Amniotic stem cell (primary cell): ENCODE measurements around the gene NBPF11.
"Not testable (repeated sequence)": the region's sequence is repeated elsewhere in the genome, so short reads cannot be mapped to it uniquely, and the experiment has no call there.

ENCODE experiments used
- DNase-seq: peaks from one replicate; lab custom pipeline; 2025; lab: John Stamatoyannopoulos, UW

Gene NBPF11

GRCh38 chr1:148151911-148152656, at the start of gene NBPF11:
Gene NBPF11 (minus strand): TSS chr1:148152281. CDS start chr1:148127003, 25,278 bp downstream.
- peak; percentile 28 for DNase-seq

GRCh38 chr1:148197396-148197795, 45.3 kb upstream of the NBPF11 start:
- not testable (repeated sequence) for DNase-seq

DNA sequence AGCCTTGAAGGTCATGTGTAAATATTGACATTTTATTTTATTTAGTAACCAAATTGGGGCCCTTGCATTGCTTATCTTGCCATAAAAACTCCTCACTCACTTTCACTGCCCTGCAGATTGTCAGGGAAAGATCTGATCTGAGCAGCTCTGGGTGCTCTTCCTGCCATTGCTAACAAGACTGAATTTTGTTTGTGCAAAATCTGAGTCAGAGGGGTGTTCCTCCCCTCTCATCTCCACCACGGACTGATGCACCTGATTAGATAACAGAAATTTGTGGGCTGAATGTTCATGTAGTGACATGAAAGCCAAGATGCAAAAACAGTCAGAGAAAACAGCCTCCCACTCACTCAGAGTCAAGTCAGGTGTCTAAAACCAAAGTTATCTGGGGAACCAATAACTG, 44.9 kb upstream of the NBPF11 start:
- not testable (repeated sequence) for DNase-seq

DNA sequence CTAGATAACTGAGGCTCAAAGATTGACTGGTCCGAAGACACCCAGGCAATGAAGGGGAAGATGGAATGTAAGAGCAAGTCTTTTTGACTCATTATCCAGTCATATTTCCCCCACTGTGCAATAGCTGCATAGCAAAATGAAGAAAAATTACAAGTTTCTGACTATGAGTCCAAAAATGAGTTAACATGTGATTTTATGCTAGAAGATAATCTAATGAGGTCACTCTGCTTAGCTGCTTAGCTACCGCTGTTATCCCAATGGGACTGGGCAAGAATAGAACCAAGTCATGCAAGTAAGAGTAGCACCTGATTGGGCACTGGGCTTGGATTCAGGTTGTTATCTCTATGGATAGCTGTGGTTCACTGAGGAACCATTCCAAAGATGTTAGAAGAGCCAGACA, 43.0 kb upstream of the NBPF11 start:
- not testable (repeated sequence) for DNase-seq

DNA sequence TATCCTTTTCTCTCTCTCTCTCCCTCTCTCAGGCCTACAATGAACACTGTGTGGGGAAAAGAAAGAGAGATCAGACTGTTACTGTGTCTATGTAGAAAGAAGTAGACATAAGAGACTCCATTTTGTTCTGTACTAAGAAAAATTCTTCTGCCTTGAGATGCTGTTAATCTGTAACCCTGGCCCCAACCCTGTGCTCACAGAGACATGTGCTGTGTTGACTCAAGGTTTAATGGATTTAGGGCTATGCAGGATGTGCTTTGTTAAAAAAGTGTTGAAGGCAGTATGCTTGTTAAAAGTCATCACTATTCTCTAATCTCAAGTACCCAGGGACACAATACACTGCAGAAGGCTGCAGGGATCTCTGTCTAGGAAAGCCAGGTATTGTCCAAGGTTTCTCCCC, 36.7 kb upstream of the NBPF11 start:
- not testable (repeated sequence) for DNase-seq

GRCh38 chr1:148178682-148179081, 26.6 kb upstream of the NBPF11 start:
- not testable (repeated sequence) for DNase-seq

- not testable (repeated sequence) for DNase-seq
Measured at GRCh38 chr1:148175414-148175813, 23.3 kb upstream of the NBPF11 start.

- DNase-seq, result not testable (repeated sequence)
Measured at GRCh38 chr1:148171995-148172394, 19.9 kb upstream of the NBPF11 start.

DNA sequence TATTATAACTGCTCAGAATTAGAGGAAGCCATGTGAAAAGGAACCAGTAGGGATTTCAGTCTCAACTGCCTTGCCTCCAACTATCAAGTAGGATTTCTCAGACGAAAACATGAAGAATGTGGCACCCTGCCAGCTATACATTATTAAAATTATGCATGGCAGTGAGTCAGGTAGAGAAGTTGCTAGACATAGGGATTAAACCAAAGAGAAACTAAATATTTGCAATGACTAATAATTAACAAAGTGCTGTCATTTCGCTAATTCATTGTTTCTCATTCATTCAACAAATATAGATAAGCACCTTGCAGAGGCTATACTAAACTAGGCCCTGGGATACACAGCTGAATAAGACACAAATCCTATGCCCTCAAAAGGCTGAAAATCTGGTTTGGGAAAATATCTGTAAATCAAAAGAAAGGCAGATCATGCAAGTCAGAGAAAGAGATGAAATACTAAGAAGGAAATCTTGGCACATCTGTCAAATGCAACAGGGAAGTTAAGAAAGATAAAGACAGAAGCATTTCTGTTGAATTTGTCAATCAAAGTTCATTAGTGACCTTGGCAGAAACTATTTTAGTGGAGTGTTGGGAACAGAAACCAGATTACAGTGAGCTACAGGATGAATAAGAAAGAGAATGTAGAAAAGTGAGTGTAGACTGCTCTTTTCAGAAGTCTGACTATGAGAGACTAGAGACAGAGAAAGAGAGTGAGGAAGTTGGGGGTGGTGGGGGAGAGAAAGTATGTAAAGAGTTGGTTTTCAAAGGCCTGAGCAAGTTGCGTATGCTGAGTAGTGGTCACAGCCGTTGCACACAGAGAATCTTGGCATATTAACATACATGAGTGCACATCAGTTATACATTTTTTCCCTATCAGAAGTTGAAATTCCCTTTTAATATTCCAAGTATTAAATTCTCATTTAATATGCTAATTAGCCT, 14.7 kb upstream of the NBPF11 start:
- DNase-seq, result no peak

DNA sequence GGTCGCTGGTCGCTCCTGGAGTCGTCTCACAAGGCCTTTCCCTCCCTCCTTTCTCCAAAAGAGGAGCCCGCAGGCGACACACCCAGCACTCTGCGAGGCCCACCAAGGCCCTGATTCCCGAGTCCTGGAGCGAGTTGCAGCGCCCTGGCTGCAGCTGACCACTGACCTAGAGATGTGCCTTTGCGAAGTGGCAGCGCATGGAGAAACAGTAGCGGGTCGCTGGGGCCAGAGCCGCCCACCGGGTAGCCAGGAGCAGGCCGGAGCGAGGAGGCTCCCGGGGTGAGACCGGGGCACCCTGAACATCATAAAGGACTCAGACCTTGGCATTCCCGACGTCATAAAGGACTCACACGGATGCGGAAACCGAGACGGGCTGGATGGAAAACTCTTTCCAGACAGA, 10.3 kb upstream of the NBPF11 start:
- DNase-seq, result no peak

DNA sequence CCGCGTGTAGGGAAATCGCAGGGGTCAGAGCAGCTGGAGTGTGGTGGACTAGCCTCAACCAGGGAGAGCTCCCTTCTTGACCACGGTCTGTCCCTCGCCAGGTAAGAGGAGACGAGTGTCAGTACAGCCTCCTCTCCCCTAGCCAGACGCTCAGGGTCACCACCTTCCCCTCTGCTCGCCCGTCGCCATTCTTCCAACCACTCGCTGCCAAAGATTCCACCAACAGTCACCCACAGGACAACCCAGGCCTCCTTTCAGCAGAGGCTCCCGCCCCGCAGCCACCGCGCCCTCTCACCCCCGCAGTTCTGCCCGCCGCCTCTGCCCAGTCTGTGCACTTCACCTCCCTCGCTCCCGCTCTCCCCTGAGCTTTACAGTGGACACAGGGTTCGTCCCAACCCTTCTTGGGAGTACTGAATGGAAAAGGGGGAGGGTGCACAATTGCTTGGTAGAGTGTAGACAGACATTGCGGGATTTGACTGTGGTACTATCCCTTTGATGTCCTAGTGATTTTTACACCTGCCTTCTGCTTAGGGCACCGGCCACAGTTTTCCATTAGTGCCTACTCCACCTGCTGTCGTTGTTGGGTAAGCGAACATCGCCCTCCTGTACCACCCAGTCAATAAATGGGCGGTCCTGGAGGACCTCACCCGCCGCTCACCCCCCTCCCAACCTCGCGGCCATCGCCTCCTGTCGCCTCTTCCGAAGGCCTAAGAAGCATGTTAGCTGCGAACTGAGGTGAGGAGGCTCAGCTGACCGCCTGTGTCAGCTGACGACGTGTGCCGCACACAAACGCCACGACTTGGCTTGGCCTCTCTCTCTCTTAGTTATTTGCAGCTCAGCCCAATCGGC, 9.2 kb upstream of the NBPF11 start:
- no peak for DNase-seq

GRCh38 chr1:148160343-148161052, 8.4 kb upstream of the NBPF11 start:
- DNase-seq, result no peak

DNA sequence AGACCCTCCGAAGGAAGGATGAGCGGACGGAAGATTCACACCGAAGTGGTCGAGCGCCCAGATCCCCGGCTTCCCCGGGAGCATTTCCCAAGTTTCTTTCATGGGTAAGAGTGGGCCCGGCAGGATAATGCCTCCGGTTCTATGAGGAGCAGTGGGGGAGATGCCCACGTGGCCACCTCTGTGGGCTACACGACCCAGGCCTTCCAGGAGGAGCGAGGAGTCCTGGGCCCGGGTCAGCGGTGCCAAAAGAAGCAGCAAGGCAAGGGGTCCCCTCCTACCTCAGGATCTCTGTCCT, 7.9 kb upstream of the NBPF11 start:
- no peak for DNase-seq

- DNase-seq, result no peak
Measured at GRCh38 chr1:148158341-148159003, 6.4 kb upstream of the NBPF11 start.

- not testable (repeated sequence) for DNase-seq
Measured at GRCh38 chr1:148157803-148158202, 5.7 kb upstream of the NBPF11 start.

DNA sequence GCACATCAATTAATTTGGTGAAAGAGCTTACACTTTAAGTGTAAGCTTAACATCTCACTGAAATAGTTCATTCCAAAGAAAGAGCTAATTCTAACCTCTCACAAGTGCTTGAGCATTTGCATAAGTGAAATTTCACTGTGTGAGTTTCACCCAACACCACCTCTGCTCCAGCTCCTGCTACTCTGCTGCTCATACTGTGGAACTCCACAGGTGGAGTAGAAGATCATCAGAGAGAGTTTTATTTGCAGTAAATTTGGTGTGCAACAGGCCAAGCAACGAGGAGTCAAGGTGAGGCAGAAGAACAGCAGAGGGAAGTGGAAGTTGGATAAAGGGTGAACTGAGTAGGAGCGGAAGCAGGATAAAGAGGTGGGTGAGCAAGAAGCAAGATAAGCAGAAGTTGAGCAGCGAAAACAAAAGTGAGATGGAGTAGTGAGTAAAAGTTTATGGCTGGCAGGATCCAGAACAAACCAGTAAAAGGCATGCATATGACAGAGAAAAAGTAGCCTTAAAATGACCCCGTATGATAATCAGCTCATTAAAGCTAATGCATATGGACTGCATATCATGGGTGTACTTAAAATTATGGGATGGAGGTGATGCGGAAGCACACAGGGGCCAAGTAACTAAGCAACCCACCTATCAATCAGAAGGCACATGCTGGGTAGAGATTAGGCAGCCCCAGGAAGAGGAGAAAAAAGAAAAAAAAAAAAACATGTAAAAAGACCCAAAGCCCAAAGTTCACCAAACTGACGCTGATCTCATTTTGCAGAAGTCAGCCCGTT, 3.6 kb upstream of the NBPF11 start:
- not testable (repeated sequence) for DNase-seq

- not testable (repeated sequence) for DNase-seq
Measured at GRCh38 chr1:148152795-148153194, 714 bp upstream of the NBPF11 start.

DNA sequence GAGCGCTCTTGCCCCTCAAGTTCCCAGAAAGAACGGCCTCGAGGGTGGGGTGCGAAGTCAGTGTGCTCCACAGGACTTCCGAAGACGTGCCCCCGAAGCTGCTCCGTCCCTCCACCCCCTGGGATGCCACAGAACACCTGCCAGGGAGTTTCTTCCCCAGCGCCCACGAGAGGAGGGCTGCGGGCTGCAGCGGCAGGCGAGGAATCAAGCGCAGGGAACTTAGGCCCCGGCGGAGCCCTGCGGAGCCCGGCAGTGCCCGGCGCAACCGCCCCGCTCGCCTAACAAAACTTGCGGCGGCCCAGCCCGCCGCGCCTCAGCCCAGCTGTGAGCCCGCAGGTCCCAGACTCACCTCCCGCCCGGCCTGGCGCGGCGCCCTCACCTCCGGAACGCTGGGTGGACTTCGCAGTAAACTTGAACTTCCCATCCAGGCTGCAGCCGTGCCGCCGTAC, 686 bp downstream of the NBPF11 start:
- DNase-seq, result not testable (repeated sequence)

GRCh38 chr1:148150945-148151344, 1.1 kb downstream of the NBPF11 start:
- peak; percentile 1 for DNase-seq

GRCh38 chr1:148150014-148150413, 2.1 kb downstream of the NBPF11 start:
- DNase-seq, result not testable (repeated sequence)
